HUES64 (cell line): ENCODE results near the gene KCNE1.
"Not testable (repeated sequence)": the region's sequence is repeated elsewhere in the genome, so short reads cannot be mapped to it uniquely, and the experiment has no call there.

ENCODE experiments used
- H3K27ac ChIP-seq: 2 replicates; pipeline ENCODE4 v1.7.0; 2013; ENCODE audit warnings: low read depth, low read length, inconsistent platforms
- H3K27me3 ChIP-seq: 2 replicates; pipeline ENCODE4 v1.6.1; 2013; ENCODE audit warnings: mild to moderate bottlenecking, low read length; ENCODE audit not compliant: insufficient read depth
- H3K36me3 ChIP-seq: 2 replicates; pipeline ENCODE4 v1.6.1; 2013; ENCODE audit warnings: mild to moderate bottlenecking, low read length; ENCODE audit not compliant: insufficient read depth
- H3K4me1 ChIP-seq: 2 replicates; pipeline ENCODE4 v1.6.1; 2013; ENCODE audit warnings: mild to moderate bottlenecking, low read length, moderate library complexity; ENCODE audit not compliant: insufficient read depth
- H3K4me3 ChIP-seq: 2 replicates; pipeline ENCODE4 v1.5.1; 2013; ENCODE audit warnings: mild to moderate bottlenecking, low read length, moderate library complexity
- H3K9ac ChIP-seq: 2 replicates; pipeline ENCODE4 v1.6.1; 2013; ENCODE audit warnings: mild to moderate bottlenecking, low read depth, low read length
- H3K9me3 ChIP-seq: 2 replicates; pipeline ENCODE4 v1.6.1; 2013; ENCODE audit warnings: low read depth, low read length; ENCODE audit not compliant: insufficient read depth
- WGBS: fragments of 150-250, 120-280 bp; methylation state at CpG from one replicate; pipeline ENCODE4 v1.1.7; 2013; ENCODE audit warnings: missing lambda C conversion rate; 5-methylcytosine and 5-hydroxymethylcytosine counted together

KCNE1 gene

DNA sequence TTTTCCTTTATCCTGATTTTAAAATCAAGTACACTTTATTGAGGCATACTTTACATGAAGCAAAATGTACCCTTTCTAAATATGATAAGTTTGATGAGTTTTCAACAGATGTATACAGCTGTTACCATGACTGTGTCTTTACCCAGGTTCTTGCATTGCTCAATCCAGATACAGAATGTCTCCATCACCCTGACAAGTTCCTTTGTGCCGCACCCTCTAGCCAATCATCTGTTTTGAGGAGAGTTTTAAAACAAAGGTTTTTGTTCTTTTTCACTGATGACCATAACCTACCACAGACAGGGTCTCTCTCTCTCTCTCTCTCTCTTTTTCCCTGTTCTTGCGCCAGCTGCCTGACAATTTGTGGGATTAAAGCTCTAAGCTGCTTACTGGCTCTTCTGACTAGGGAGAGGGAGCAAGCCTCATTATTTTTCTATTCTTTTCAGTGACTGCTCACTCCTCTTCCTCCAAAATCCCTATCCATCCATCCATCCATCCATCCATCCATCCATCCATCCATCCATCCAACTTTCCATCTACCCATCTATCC, 1.2 kb upstream of the KCNE1 start:
- Histone ChIP-seq H3K9me3 (no peaks in the 10 kb centered on the region), H3K27me3 (no peaks in the 10 kb centered on the region), H3K27ac (no peak overlapping the region), H3K9ac (no peak overlapping the region), H3K4me1 (no peaks in the 10 kb centered on the region), H3K36me3 (no peaks in the 10 kb centered on the region), H3K4me3 (no peak overlapping the region)
- 75% methylated on average over 1 of the region's 2 CpGs for WGBS

GRCh38 chr21:34511181-34511580, 829 bp downstream of the KCNE1 start:
- 93% methylated on average over 5 of the region's 5 CpGs for WGBS
- Histone ChIP-seq H3K9me3 (no peaks in the 10 kb centered on the region), H3K36me3 (no peaks in the 10 kb centered on the region), H3K4me3 (no peak overlapping the region), H3K4me1 (no peaks in the 10 kb centered on the region), H3K27ac (no peak overlapping the region), H3K27me3 (no peaks in the 10 kb centered on the region), H3K9ac (no peak overlapping the region)

- WGBS = 79% methylated on average over 15 of the region's 15 CpGs
- Histone ChIP-seq H3K27ac (no peak overlapping the region), H3K36me3 (no peaks in the 10 kb centered on the region)
Measured at GRCh38 chr21:34510148-34511142, 1.6 kb downstream of the KCNE1 start.

DNA sequence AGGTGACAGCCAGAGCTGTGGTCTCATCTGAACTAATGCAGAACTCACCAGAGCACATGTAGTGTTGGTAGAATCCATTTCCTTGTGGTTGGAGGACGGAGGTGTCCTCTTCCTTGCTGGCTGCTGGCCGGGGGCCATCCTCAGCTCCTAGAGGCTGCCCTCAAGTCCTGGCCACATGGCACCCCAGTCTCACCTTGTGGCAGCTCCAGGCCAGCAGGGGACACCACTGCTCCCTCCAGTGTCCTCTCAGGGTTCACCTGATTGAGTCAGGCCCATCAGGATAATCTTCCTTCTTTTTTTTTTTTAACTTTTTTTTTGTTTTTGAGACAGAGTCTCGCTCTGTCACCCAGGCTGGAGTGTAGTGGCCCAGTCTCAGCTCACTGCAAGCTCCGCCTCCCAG, 2.9 kb downstream of the KCNE1 start:
- Histone ChIP-seq H3K9me3 (no peaks in the 10 kb centered on the region), H3K27me3 (no peaks in the 10 kb centered on the region), H3K36me3 (no peaks in the 10 kb centered on the region), H3K27ac (no peak overlapping the region), H3K4me1 (no peaks in the 10 kb centered on the region), H3K4me3 (no peak overlapping the region), H3K9ac (no peak overlapping the region)
- WGBS = 94% methylated on average over 4 of the region's 4 CpGs

More at GRCh38 chr21:34510148-34511142, 1.6 kb downstream of the KCNE1 start:
- no peaks in the 10 kb centered on the region for H3K4me1 ChIP-seq
- H3K4me3 ChIP-seq = no peak overlapping the region
- no peak overlapping the region for H3K9ac ChIP-seq
- H3K9me3 ChIP-seq = no peaks in the 10 kb centered on the region
- H3K27me3 ChIP-seq = no peaks in the 10 kb centered on the region

- Histone ChIP-seq H3K4me3 (no peak overlapping the region), H3K36me3 (no peaks in the 10 kb centered on the region), H3K27me3 (no peaks in the 10 kb centered on the region), H3K27ac (no peak overlapping the region), H3K4me1 (no peaks in the 10 kb centered on the region), H3K9me3 (no peaks in the 10 kb centered on the region), H3K9ac (no peak overlapping the region)
- 85% methylated on average over 1 of the region's 2 CpGs for WGBS
Measured at GRCh38 chr21:34504595-34504994, 7.4 kb downstream of the KCNE1 start.

- no peaks in the 10 kb centered on the region for H3K27me3 ChIP-seq
- H3K4me3 ChIP-seq = no peak overlapping the region
- WGBS = 89% methylated on average over 3 of the region's 3 CpGs
- no peaks in the 10 kb centered on the region for H3K36me3 ChIP-seq
- H3K9ac ChIP-seq = no peak overlapping the region
- no peak overlapping the region for H3K27ac ChIP-seq
- H3K4me1 ChIP-seq = no peaks in the 10 kb centered on the region
- no peaks in the 10 kb centered on the region for H3K9me3 ChIP-seq
Measured at GRCh38 chr21:34502480-34503106, 9.4 kb downstream of the KCNE1 start.

GRCh38 chr21:34501716-34502115, 10.3 kb downstream of the KCNE1 start:
- H3K36me3 ChIP-seq = no peaks in the 10 kb centered on the region

DNA sequence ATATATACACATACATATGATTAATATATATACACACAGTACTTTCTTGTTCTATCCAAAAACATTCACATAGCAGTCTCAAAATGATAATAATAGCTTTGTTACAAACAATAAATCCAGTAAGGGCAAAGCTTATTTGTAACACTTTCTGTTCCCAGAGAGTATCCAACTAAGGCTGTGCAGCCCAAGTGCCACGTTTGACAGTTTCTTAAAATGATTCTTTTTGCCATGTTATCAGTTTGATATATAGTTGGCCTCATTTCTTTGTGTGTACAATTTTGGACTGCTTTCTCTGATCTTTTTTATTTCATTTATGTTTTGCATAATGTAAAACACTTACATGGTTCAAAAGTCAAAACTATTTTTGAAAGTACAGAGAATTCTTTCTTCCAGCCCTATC, 11.8 kb downstream of the KCNE1 start:
- Histone ChIP-seq H3K36me3 (no peaks in the 10 kb centered on the region), H3K27me3 (no peaks in the 10 kb centered on the region), H3K27ac (no peak overlapping the region), H3K4me3 (no peak overlapping the region), H3K9ac (no peak overlapping the region), H3K4me1 (no peaks in the 10 kb centered on the region), H3K9me3 (no peaks in the 10 kb centered on the region)
- WGBS = 93% methylated on average over 1 of the region's 1 CpG

More at GRCh38 chr21:34501716-34502115, 10.3 kb downstream of the KCNE1 start:
- Histone ChIP-seq H3K27me3 (no peaks in the 10 kb centered on the region), H3K4me3 (no peak overlapping the region), H3K4me1 (no peaks in the 10 kb centered on the region), H3K9me3 (no peaks in the 10 kb centered on the region), H3K9ac (no peak overlapping the region), H3K27ac (no peak overlapping the region)
- WGBS = 90% methylated on average over 1 of the region's 1 CpG

- 79% methylated on average over 4 of the region's 4 CpGs for WGBS
- no peak overlapping the region for H3K4me3 ChIP-seq
Measured at GRCh38 chr21:34499116-34499515, 12.9 kb downstream of the KCNE1 start.

DNA sequence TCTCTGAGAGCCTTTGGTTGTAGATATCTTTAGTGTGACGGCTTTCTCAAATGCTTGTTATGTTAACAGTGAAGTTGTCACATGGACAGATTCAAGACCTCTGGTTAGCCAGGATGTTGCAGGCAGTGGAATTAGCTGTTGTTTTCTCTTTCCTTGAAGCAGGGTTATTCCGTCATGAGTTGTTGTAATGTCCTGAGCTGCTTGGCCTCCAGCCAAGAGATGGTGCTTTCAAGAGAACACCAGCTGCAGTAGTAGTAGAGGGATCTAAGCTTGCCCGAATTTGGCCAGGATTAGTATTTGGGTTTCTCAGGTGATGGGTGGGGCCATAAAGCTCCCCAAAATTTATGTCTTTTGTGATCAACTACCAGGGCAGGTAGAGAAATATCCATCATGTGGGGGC, 13.4 kb downstream of the KCNE1 start:
- H3K9me3 ChIP-seq = no peaks in the 10 kb centered on the region
- no peak overlapping the region for H3K9ac ChIP-seq
- no peaks in the 10 kb centered on the region for H3K36me3 ChIP-seq
- WGBS = 84% methylated on average over 3 of the region's 3 CpGs
- no peak overlapping the region for H3K4me3 ChIP-seq
- no peaks in the 10 kb centered on the region for H3K27me3 ChIP-seq
- H3K4me1 ChIP-seq = no peaks in the 10 kb centered on the region
- H3K27ac ChIP-seq = no peak overlapping the region

More at GRCh38 chr21:34499116-34499515, 12.9 kb downstream of the KCNE1 start:
- Histone ChIP-seq H3K27ac (no peak overlapping the region), H3K4me1 (no peaks in the 10 kb centered on the region), H3K36me3 (no peaks in the 10 kb centered on the region), H3K27me3 (no peaks in the 10 kb centered on the region), H3K9me3 (no peaks in the 10 kb centered on the region), H3K9ac (no peak overlapping the region)

DNA sequence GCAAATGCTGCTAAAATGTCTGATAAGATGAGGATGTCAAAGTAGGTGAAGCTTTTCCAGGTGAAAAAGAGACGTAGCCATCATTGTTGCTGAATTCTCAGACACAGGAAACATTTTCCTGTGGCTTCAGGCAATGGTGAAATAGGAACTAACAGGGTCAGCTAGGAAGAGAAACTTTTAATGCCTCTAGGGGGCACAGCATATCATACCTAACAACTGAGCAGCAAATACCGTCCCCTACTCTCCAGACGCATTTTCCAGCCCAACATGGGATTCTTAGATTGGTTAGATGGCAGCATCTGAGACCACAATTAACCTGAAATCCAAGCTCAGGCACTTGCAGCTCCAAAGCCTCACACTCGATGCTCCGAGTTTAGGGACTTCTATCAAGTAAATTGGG, 28.2 kb downstream of the KCNE1 start:
- not testable (repeated sequence) for H3K9me3 ChIP-seq, H3K27ac ChIP-seq, H3K4me1 ChIP-seq, H3K27me3 ChIP-seq, H3K9ac ChIP-seq, H3K36me3 ChIP-seq, H3K4me3 ChIP-seq
- no CpG with 5 or more reads among the region's 5 CpGs for WGBS
